ENCODE measurements around the gene SLC6A17.

- TF ChIP-seq POLR2AphosphoS5 (IDR thresholded peaks at IDR 0.05; ENCODE audit: borderline replicate concordance, low read depth, low read length) = no peak
- no peak for TF ChIP-seq EZH2 (IDR thresholded peaks at IDR 0.05)
- TF ChIP-seq FOXP2 (optimal IDR thresholded peaks at IDR 0.05; ENCODE audit: control extremely low read depth, extremely low read length, insufficient read depth) = no peak
Measured at GRCh38 chr1:110133436-110133835, 16.9 kb upstream of the SLC6A17 start.

Data from SK-N-MC (cell line).